Neuronal stem cell (in vitro differentiated cells): Measurements from ENCODE around the gene SCN8A.

Source experiments
- DNase-seq: peaks from one replicate; pipeline ENCODE4 v3.0.0-alpha.2; 2013; ENCODE audit warnings: low spot score
- H2AFZ ChIP-seq: one replicate; pipeline ENCODE4 v1.6.1; 2013; ENCODE audit warnings: mild to moderate bottlenecking, low read length, inconsistent platforms
- H2AK5ac ChIP-seq: 2 replicates; pipeline ENCODE4 v1.6.1; 2013; ENCODE audit warnings: low read depth, mild to moderate bottlenecking, inconsistent platforms, low read length, moderate library complexity, mixed read lengths
- H2BK120ac ChIP-seq: 2 replicates; pipeline ENCODE4 v1.6.1; 2013; ENCODE audit warnings: low read depth, mild to moderate bottlenecking, inconsistent platforms, low read length, moderate library complexity, mixed read lengths
- H2BK12ac ChIP-seq: one replicate; pipeline ENCODE4 v1.6.1; 2013; ENCODE audit warnings: low read length, inconsistent platforms
- H2BK15ac ChIP-seq: 2 replicates; pipeline ENCODE4 v1.6.1; 2013; ENCODE audit warnings: mild to moderate bottlenecking, low read length, inconsistent platforms, mixed read lengths
- H2BK5ac ChIP-seq: one replicate; pipeline ENCODE4 v1.6.1; 2013; ENCODE audit warnings: inconsistent platforms, mild to moderate bottlenecking, low read length, moderate library complexity
- H3K14ac ChIP-seq: one replicate; pipeline ENCODE4 v1.6.1; 2013; ENCODE audit warnings: low read length, inconsistent platforms
- H3K18ac ChIP-seq: 2 replicates; pipeline ENCODE4 v1.6.1; 2013; ENCODE audit warnings: low read length, inconsistent platforms
- H3K23ac ChIP-seq: 2 replicates; pipeline ENCODE4 v1.6.1; 2013; ENCODE audit warnings: low read depth, mild to moderate bottlenecking, mixed read lengths, low read length, inconsistent platforms; ENCODE audit not compliant: poor library complexity
- H3K27ac ChIP-seq: replicated peaks from 3 replicates; pipeline ENCODE4 v1.5.1; 2013; ENCODE audit warnings: low read length, inconsistent platforms
- H3K27me3 ChIP-seq, 3 experiments: 2 replicates each; pipeline ENCODE4 v1.6.1; 2013; ENCODE audit warnings: low read length in 3 of 3, mild to moderate bottlenecking in 2 of 3, inconsistent platforms in 1 of 3, low read depth in 1 of 3, mixed read lengths in 1 of 3, moderate library complexity in 1 of 3; ENCODE audit not compliant: control insufficient read depth in 3 of 3, insufficient read depth in 3 of 3
- H3K36me3 ChIP-seq, 2 donors: replicated peaks in 1 of 2; 2 replicates each; pipeline ENCODE4 v1.6.1; 2013; ENCODE audit warnings: low read length in 2 of 2; ENCODE audit not compliant: control insufficient read depth in 2 of 2, insufficient read depth in 2 of 2
- H3K4ac ChIP-seq: 2 replicates; pipeline ENCODE4 v1.6.1; 2013; ENCODE audit warnings: inconsistent platforms, mild to moderate bottlenecking, low read length, moderate library complexity
- H3K4me1 ChIP-seq, 2 donors: 1 replicate in 1 of 2; 2 replicates in 1 of 2; pipeline ENCODE4 v1.6.1; 2013; ENCODE audit warnings: low read length in 2 of 2, low read depth in 1 of 2; ENCODE audit not compliant: control insufficient read depth in 2 of 2, insufficient read depth in 1 of 2
- H3K4me2 ChIP-seq: one replicate; pipeline ENCODE4 v1.6.1; 2013; ENCODE audit warnings: mild to moderate bottlenecking, low read length, inconsistent platforms; ENCODE audit not compliant: insufficient read depth, poor library complexity, severe bottlenecking
- H3K4me3 ChIP-seq, 2 donors: 2 replicates each; pipeline ENCODE4 v1.5.1; 2013; ENCODE audit warnings: low read length in 2 of 2, mild to moderate bottlenecking in 2 of 2, inconsistent platforms in 1 of 2, moderate library complexity in 1 of 2
- H3K79me1 ChIP-seq: one replicate; pipeline ENCODE4 v1.6.1; 2013; ENCODE audit warnings: low read depth, mild to moderate bottlenecking, inconsistent platforms, low read length, moderate library complexity
- H3K9ac ChIP-seq: one replicate; pipeline ENCODE4 v1.6.1; 2013; ENCODE audit warnings: mild to moderate bottlenecking, low read depth, low read length, inconsistent platforms; ENCODE audit not compliant: poor library complexity
- H3K9me3 ChIP-seq, 2 donors: replicated peaks in 1 of 2; 2 replicates each; pipeline versions ENCODE3 to v1.6.1; 2013; ENCODE audit warnings: low read length in 2 of 2, mild to moderate bottlenecking in 2 of 2, inconsistent platforms in 1 of 2, low read depth in 1 of 2, mixed read lengths in 1 of 2, moderate library complexity in 1 of 2; ENCODE audit not compliant: control insufficient read depth in 2 of 2, insufficient read depth in 1 of 2
- H4K8ac ChIP-seq: one replicate; pipeline ENCODE4 v1.6.1; 2013; ENCODE audit warnings: low read depth, mild to moderate bottlenecking, inconsistent platforms, low read length, moderate library complexity
- H4K91ac ChIP-seq: one replicate; pipeline ENCODE4 v1.6.1; 2013; ENCODE audit warnings: low read length, low read depth, mild to moderate bottlenecking, inconsistent platforms; ENCODE audit not compliant: poor library complexity
- WGBS, 2 donors: extraction: QIAGEN DNeasy Blood & Tissue Kit; methylation state at CpG; one replicate each; pipeline ENCODE4 v1.1.7; 2013; ENCODE audit warnings: missing lambda C conversion rate in 2 of 2, mixed read lengths in 1 of 2; ENCODE audit not compliant: insufficient read length in 2 of 2, insufficient replicate concordance in 1 of 2; ENCODE audit errors: extremely low coverage in 2 of 2; 5-methylcytosine and 5-hydroxymethylcytosine counted together

The SCN8A gene

GRCh38 chr12:51721282-51721940, 130.4 kb downstream of the SCN8A start:
- H3K4me3 ChIP-seq: peak overlapping the region in 1 of 2 donors; percentile 76
- H2AK5ac ChIP-seq: no peak overlapping the region
- WGBS, 2 donors: no CpG with 5 or more reads among the region's 44 CpGs
- H3K14ac ChIP-seq: no peak overlapping the region
- H3K9ac ChIP-seq: peak overlapping the region; percentile 73
- peaks cover 0 to 2% of the 10 kb centered on the region in 2 donors for H3K4me1 ChIP-seq
- no peak overlapping the region for H2AFZ ChIP-seq
- no peaks in the 10 kb centered on the region for H3K9me3 ChIP-seq
- no peak overlapping the region for H2BK15ac ChIP-seq
- peaks cover 2 to 40% of the 10 kb centered on the region in 2 donors for H3K36me3 ChIP-seq
- H3K79me1 ChIP-seq: no peaks in the 10 kb centered on the region
- H3K18ac ChIP-seq: peak overlapping the region; percentile 85
- H3K23ac ChIP-seq: peak overlapping the region; percentile 21
- H2BK5ac ChIP-seq: no peak overlapping the region
- peaks cover 0 to 3% (median 0%) of the 10 kb centered on the region in 3 experiments for H3K27me3 ChIP-seq
- H4K8ac ChIP-seq: no peak overlapping the region
- no peak overlapping the region for H3K4ac ChIP-seq
- no peak overlapping the region for H2BK12ac ChIP-seq
- H4K91ac ChIP-seq: no peak overlapping the region
- DNase-seq: peak; percentile 42
- no peak overlapping the region for H2BK120ac ChIP-seq
- peak overlapping the region; percentile 84 for H3K4me2 ChIP-seq
- H3K27ac ChIP-seq: no peak overlapping the region

GRCh38 chr12:51722431-51722830, 131.4 kb downstream of the SCN8A start:
- H2BK120ac ChIP-seq: no peak overlapping the region
- no peak overlapping the region for H3K4me3 ChIP-seq
- no peak overlapping the region for H2BK15ac ChIP-seq
- no peak overlapping the region for H4K8ac ChIP-seq
- H3K9me3 ChIP-seq: no peaks in the 10 kb centered on the region
- H3K27ac ChIP-seq: no peak overlapping the region
- peaks cover 0 to 2% of the 10 kb centered on the region in 2 donors for H3K4me1 ChIP-seq
- no peak overlapping the region for H3K14ac ChIP-seq
- H3K4me2 ChIP-seq: no peak overlapping the region
- H3K36me3 ChIP-seq: peaks cover 2 to 42% of the 10 kb centered on the region in 2 donors
- H3K9ac ChIP-seq: no peak overlapping the region
- H4K91ac ChIP-seq: no peak overlapping the region
- H3K18ac ChIP-seq: no peak overlapping the region
- no peak overlapping the region for H2BK12ac ChIP-seq
- no peak for DNase-seq
- no peak overlapping the region for H2AFZ ChIP-seq
- H3K23ac ChIP-seq: no peak overlapping the region
- H3K4ac ChIP-seq: no peak overlapping the region
- no peak overlapping the region for H2BK5ac ChIP-seq
- H3K79me1 ChIP-seq: no peaks in the 10 kb centered on the region
- peaks cover 0 to 3% (median 0%) of the 10 kb centered on the region in 3 experiments for H3K27me3 ChIP-seq
- no peak overlapping the region for H2AK5ac ChIP-seq

- Histone ChIP-seq H3K4me3 (no peak overlapping the region), H3K9ac (no peak overlapping the region), H3K36me3 (peaks cover 2 to 39% of the 10 kb centered on the region in 2 donors), H3K4me2 (no peak overlapping the region), H4K8ac (no peak overlapping the region), H2BK120ac (no peak overlapping the region), H2BK15ac (no peak overlapping the region), H2AFZ (no peak overlapping the region), H3K9me3 (no peaks in the 10 kb centered on the region), H3K27ac (no peak overlapping the region), H3K4me1 (peaks cover 0 to under 1% of the 10 kb centered on the region in 2 donors), H2BK12ac (no peak overlapping the region), H3K18ac (no peak overlapping the region), H2AK5ac (no peak overlapping the region), H3K79me1 (no peaks in the 10 kb centered on the region), H3K4ac (no peak overlapping the region), H2BK5ac (no peak overlapping the region), H3K23ac (no peak overlapping the region), H4K91ac (no peak overlapping the region), H3K27me3 (peaks cover 0 to 3% (median 0%) of the 10 kb centered on the region in 3 experiments), H3K14ac (no peak overlapping the region)
- WGBS, 2 donors: no CpG with 5 or more reads among the region's 1 CpG
- no peak for DNase-seq
These were observed 135.1 kb downstream of the SCN8A start for GRCh38 chr12:51726161-51726560.

GRCh38 chr12:51726931-51727330, 135.9 kb downstream of the SCN8A start:
- Histone ChIP-seq H2AFZ (no peak overlapping the region), H3K4me2 (no peak overlapping the region), H3K9me3 (no peaks in the 10 kb centered on the region), H3K23ac (no peak overlapping the region), H3K4me1 (no peaks in the 10 kb centered on the region), H2AK5ac (no peak overlapping the region), H3K9ac (no peak overlapping the region), H3K27me3 (peaks cover 0 to under 1% (median 0%) of the 10 kb centered on the region in 3 experiments), H3K36me3 (peaks cover 2 to 32% of the 10 kb centered on the region in 2 donors), H3K79me1 (no peaks in the 10 kb centered on the region), H4K91ac (no peak overlapping the region), H3K18ac (no peak overlapping the region), H2BK5ac (no peak overlapping the region), H2BK12ac (no peak overlapping the region), H2BK120ac (no peak overlapping the region), H3K4ac (no peak overlapping the region), H3K14ac (no peak overlapping the region), H3K27ac (no peak overlapping the region), H3K4me3 (no peak overlapping the region), H2BK15ac (no peak overlapping the region), H4K8ac (no peak overlapping the region)
- no peak for DNase-seq
- no CpG with 5 or more reads among the region's 2 CpGs for WGBS, 2 donors
